Measurements from ENCODE around the gene SRPRB.

DNA sequence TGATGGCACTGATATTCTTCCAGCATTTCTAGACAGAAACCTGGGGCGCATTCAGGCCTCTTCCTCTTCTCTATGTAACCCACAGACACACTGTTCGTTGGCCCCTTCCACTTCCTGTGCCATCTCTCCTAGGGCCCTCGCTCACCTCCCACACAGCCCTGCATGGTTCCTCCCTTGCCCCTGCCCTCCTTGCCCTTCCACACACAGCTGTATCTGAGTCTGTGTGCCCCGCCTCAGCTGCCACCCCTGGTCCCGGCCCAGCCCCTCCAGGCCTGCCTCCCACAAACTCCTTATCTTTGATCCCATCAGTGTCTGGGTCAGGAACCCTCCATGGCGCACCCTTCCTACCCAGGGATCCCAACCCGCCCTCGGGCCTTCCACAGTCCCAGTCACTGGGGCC lies 52.2 kb downstream of the SRPRB start:
- TF ChIP-seq, protein P1, sequence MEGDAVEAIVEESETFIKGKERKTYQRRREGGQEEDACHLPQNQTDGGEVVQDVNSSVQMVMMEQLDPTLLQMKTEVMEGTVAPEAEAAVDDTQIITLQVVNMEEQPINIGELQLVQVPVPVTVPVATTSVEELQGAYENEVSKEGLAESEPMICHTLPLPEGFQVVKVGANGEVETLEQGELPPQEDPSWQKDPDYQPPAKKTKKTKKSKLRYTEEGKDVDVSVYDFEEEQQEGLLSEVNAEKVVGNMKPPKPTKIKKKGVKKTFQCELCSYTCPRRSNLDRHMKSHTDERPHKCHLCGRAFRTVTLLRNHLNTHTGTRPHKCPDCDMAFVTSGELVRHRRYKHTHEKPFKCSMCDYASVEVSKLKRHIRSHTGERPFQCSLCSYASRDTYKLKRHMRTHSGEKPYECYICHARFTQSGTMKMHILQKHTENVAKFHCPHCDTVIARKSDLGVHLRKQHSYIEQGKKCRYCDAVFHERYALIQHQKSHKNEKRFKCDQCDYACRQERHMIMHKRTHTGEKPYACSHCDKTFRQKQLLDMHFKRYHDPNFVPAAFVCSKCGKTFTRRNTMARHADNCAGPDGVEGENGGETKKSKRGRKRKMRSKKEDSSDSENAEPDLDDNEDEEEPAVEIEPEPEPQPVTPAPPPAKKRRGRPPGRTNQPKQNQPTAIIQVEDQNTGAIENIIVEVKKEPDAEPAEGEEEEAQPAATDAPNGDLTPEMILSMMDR (IDR thresholded peaks at IDR 0.05; ENCODE audit: extremely low read depth in 1 of 2, insufficient read depth in 1 of 2, low read depth in 1 of 2, low read length in 2 of 2): no peak
- TF ChIP-seq POLR2AphosphoS5 (IDR thresholded peaks at IDR 0.05; ENCODE audit: insufficient read depth, low read depth, low read length) (no peak), EZH2 (IDR thresholded peaks at IDR 0.05; ENCODE audit: borderline replicate concordance, low read depth, low read length, severe bottlenecking) (no peak), GATA2 (IDR thresholded peaks at IDR 0.05; ENCODE audit: insufficient read depth, insufficient read length, low read depth, low read length) (no peak), MYC (IDR thresholded peaks at IDR 0.05; ENCODE audit: low read depth, low read length) (no peak)
